Measurements from ENCODE around the gene GRM1.

GRM1 gene

GRCh38 chr6:146146836-146147235 lies 118.0 kb downstream of the GRM1 start:
- no peak for ATAC-seq
- TF ChIP-seq TSHZ2 (CRISPR knock-in tag; IDR thresholded peaks at IDR 0.05) (no peak), TCF4 (CRISPR knock-in tag; IDR thresholded peaks at IDR 0.05; ENCODE audit: borderline replicate concordance) (no peak)
- TF ChIP-seq, protein P1, sequence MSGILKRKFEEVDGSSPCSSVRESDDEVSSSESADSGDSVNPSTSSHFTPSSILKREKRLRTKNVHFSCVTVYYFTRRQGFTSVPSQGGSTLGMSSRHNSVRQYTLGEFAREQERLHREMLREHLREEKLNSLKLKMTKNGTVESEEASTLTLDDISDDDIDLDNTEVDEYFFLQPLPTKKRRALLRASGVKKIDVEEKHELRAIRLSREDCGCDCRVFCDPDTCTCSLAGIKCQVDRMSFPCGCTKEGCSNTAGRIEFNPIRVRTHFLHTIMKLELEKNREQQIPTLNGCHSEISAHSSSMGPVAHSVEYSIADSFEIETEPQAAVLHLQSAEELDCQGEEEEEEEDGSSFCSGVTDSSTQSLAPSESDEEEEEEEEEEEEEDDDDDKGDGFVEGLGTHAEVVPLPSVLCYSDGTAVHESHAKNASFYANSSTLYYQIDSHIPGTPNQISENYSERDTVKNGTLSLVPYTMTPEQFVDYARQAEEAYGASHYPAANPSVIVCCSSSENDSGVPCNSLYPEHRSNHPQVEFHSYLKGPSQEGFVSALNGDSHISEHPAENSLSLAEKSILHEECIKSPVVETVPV (CRISPR knock-in tag; IDR thresholded peaks at IDR 0.05), result no peak

DNA sequence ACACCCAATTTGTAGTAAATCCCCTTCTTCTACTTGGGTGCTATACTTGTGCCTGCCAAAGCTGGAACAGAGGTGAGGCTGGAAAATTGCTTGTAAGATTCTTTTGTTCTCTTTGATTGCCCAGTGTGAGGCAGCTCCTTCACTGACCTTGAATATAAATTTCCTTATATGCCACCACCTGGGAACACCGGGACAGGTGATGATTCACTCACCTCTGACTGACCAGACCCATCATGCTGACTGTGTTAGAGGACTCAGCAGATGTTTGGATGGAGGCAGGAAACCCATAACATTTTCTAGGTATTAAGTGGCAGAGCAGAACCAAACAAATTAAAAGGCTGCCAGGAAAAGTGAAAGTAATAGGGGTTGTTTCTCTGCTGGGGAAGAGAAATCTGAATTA lies 120.9 kb downstream of the GRM1 start:
- no peak for ATAC-seq
- TF ChIP-seq OSR1 (CRISPR knock-in tag; IDR thresholded peaks at IDR 0.05) (no peak), GLIS3 (CRISPR knock-in tag; IDR thresholded peaks at IDR 0.05) (no peak), TSHZ2 (CRISPR knock-in tag; IDR thresholded peaks at IDR 0.05) (no peak), ISL1 (CRISPR knock-in tag; IDR thresholded peaks at IDR 0.05) (no peak), PPARA (CRISPR knock-in tag; IDR thresholded peaks at IDR 0.05; ENCODE audit: borderline replicate concordance) (no peak), ZNF70 (CRISPR knock-in tag; IDR thresholded peaks at IDR 0.05) (no peak), ESRRG (CRISPR knock-in tag; IDR thresholded peaks at IDR 0.05) (no peak), TCF4 (CRISPR knock-in tag; IDR thresholded peaks at IDR 0.05; ENCODE audit: borderline replicate concordance) (no peak), ZNF8 (CRISPR knock-in tag; IDR thresholded peaks at IDR 0.05) (no peak), ZNF565 (CRISPR knock-in tag; conservative IDR thresholded peaks at IDR 0.05; ENCODE audit: low read depth) (no peak), ZC3H10 (CRISPR knock-in tag; IDR thresholded peaks at IDR 0.05) (no peak), ZFP3 (CRISPR knock-in tag; IDR thresholded peaks at IDR 0.05) (no peak), BACH2 (CRISPR knock-in tag; IDR thresholded peaks at IDR 0.05; ENCODE audit: borderline replicate concordance) (no peak)
- TF ChIP-seq, protein P2, sequence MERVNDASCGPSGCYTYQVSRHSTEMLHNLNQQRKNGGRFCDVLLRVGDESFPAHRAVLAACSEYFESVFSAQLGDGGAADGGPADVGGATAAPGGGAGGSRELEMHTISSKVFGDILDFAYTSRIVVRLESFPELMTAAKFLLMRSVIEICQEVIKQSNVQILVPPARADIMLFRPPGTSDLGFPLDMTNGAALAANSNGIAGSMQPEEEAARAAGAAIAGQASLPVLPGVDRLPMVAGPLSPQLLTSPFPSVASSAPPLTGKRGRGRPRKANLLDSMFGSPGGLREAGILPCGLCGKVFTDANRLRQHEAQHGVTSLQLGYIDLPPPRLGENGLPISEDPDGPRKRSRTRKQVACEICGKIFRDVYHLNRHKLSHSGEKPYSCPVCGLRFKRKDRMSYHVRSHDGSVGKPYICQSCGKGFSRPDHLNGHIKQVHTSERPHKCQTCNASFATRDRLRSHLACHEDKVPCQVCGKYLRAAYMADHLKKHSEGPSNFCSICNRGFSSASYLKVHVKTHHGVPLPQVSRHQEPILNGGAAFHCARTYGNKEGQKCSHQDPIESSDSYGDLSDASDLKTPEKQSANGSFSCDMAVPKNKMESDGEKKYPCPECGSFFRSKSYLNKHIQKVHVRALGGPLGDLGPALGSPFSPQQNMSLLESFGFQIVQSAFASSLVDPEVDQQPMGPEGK (CRISPR knock-in tag; IDR thresholded peaks at IDR 0.05; ENCODE audit: borderline replicate concordance), result no peak
- TF ChIP-seq, protein P3, sequence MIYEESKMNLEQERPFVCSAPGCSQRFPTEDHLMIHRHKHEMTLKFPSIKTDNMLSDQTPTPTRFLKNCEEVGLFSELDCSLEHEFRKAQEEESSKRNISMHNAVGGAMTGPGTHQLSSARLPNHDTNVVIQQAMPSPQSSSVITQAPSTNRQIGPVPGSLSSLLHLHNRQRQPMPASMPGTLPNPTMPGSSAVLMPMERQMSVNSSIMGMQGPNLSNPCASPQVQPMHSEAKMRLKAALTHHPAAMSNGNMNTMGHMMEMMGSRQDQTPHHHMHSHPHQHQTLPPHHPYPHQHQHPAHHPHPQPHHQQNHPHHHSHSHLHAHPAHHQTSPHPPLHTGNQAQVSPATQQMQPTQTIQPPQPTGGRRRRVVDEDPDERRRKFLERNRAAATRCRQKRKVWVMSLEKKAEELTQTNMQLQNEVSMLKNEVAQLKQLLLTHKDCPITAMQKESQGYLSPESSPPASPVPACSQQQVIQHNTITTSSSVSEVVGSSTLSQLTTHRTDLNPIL (CRISPR knock-in tag; IDR thresholded peaks at IDR 0.05; ENCODE audit: low read depth), result no peak
- TF ChIP-seq, protein P4, sequence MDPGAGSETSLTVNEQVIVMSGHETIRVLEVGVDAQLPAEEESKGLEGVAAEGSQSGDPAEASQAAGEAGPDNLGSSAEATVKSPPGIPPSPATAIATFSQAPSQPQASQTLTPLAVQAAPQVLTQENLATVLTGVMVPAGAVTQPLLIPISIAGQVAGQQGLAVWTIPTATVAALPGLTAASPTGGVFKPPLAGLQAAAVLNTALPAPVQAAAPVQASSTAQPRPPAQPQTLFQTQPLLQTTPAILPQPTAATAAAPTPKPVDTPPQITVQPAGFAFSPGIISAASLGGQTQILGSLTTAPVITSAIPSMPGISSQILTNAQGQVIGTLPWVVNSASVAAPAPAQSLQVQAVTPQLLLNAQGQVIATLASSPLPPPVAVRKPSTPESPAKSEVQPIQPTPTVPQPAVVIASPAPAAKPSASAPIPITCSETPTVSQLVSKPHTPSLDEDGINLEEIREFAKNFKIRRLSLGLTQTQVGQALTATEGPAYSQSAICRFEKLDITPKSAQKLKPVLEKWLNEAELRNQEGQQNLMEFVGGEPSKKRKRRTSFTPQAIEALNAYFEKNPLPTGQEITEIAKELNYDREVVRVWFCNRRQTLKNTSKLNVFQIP (CRISPR knock-in tag; IDR thresholded peaks at IDR 0.05; ENCODE audit: borderline replicate concordance, low read depth), result no peak

Data from SK-N-SH treated with all-trans-retinoic acid at 6 μM for 48 hours (cell line).